Naive B cell (primary cell): ENCODE data around the gene OR8D2. TPM values are rescaled to one million over a fixed set of nuclear protein-coding genes. Genes with fewer than 3 reads are reported as not detected.

ENCODE experiments used
- ATAC-seq, 2 donors: fragments of 150-1000 bp; cut with Tn5 transposase; 2 replicates each; pipeline ENCODE4 v1.10.0; 2021; ENCODE audit warnings: low read depth in 2 of 2, mild to moderate bottlenecking in 2 of 2, moderate library complexity in 2 of 2
- DNase-seq: peaks from one replicate; pipeline ENCODE4 v3.0.0; 2022
- H3K27ac Mint-ChIP-seq, 6 donors: one replicate each; pipeline ENCODE4 v1.8.0; 2020 to 2022; ENCODE audit warnings: mild to moderate bottlenecking in 6 of 6, mixed read lengths in 6 of 6, moderate library complexity in 5 of 6, inconsistent platforms in 2 of 6
- H3K27me3 Mint-ChIP-seq, 3 donors: one replicate each; pipeline ENCODE4 v1.8.0; 2021 to 2022; ENCODE audit warnings: mixed read lengths in 3 of 3, mild to moderate bottlenecking in 1 of 3
- H3K36me3 Mint-ChIP-seq, 2 donors: one replicate each; pipeline ENCODE4 v1.8.0; 2020 to 2022; ENCODE audit warnings: mixed read lengths in 2 of 2, inconsistent platforms in 1 of 2, mild to moderate bottlenecking in 1 of 2
- H3K4me1 Mint-ChIP-seq, 3 donors: one replicate each; pipeline ENCODE4 v1.8.0; 2020 to 2022; ENCODE audit warnings: mixed read lengths in 3 of 3, inconsistent platforms in 1 of 3, mild to moderate bottlenecking in 1 of 3, moderate library complexity in 1 of 3
- H3K4me3 Mint-ChIP-seq, 8 donors: one replicate each; pipeline ENCODE4 v1.8.0; 2020 to 2022; ENCODE audit warnings: mild to moderate bottlenecking in 8 of 8, mixed read lengths in 8 of 8, moderate library complexity in 8 of 8, inconsistent platforms in 2 of 8
- H3K9me3 Mint-ChIP-seq, 7 donors: one replicate each; pipeline ENCODE4 v1.8.0; 2020 to 2022; ENCODE audit warnings: mixed read lengths in 7 of 7, mild to moderate bottlenecking in 5 of 7, inconsistent platforms in 2 of 7, moderate library complexity in 1 of 7
- polyA plus RNA-seq, 6 donors: library from polyadenylated mRNA; unstranded; fragments of 300-500 nt; fragmentation: Illumina TruSeq; gene quantifications; one replicate each; pipeline ENCODE4 v1.2.3, GENCODE V29; 2021; ENCODE audit warnings: low read depth in 6 of 6

Gene OR8D2
- polyA plus RNA-seq, result not detected

GRCh38 chr11:124320097-124320496 is at the start of gene OR8D2:
Gene OR8D2 (minus strand): TSS chr11:124320197. CDS start chr11:124320197, 0 bp downstream.
- ATAC-seq, result no peak
- Mint-ChIP-seq H3K36me3 (no peaks in the 10 kb centered on the region), H3K4me3 (no peak within 1 kb of the TSS), H3K27me3 (peaks cover 21 to 43% (median 39%) of the 10 kb centered on the region in 3 donors), H3K9me3 (peaks cover 0 to 7% (median 0%) of the 10 kb centered on the region in 7 donors), H3K27ac (peak within 1 kb of the TSS in 1 of 6 donors; percentile 15), H3K4me1 (peaks cover 6 to 9% (median 9%) of the 10 kb centered on the region in 3 donors)
- no peak for DNase-seq

- DNase-seq (no peak), ATAC-seq (no peak)
- Mint-ChIP-seq H3K9me3 (peaks cover 0 to 2% (median 0%) of the 10 kb centered on the region in 7 donors), H3K27me3 (peaks cover 0 to 18% (median 7%) of the 10 kb centered on the region in 3 donors), H3K4me3 (peak overlapping the region in 1 of 8 donors; percentile 7), H3K27ac (no peak overlapping the region), H3K4me1 (peaks cover 0 to 12% (median 4%) of the 10 kb centered on the region in 3 donors), H3K36me3 (no peaks in the 10 kb centered on the region)
Measured at GRCh38 chr11:124359566-124359965, 39.6 kb upstream of the OR8D2 start.

GRCh38 chr11:124346311-124346955 is 26.4 kb upstream of the OR8D2 start:
- no peak overlapping the region for H3K27ac Mint-ChIP-seq
- H3K9me3 Mint-ChIP-seq, result peaks cover 0 to 26% (median 6%) of the 10 kb centered on the region in 7 donors
- ATAC-seq, result no peak
- no peak overlapping the region for H3K4me3 Mint-ChIP-seq
- no peaks in the 10 kb centered on the region for H3K4me1 Mint-ChIP-seq
- no peak for DNase-seq
- no peaks in the 10 kb centered on the region for H3K36me3 Mint-ChIP-seq
- peaks cover 6 to 12% (median 9%) of the 10 kb centered on the region in 3 donors for H3K27me3 Mint-ChIP-seq

GRCh38 chr11:124344346-124344745 is 24.3 kb upstream of the OR8D2 start:
- Mint-ChIP-seq H3K4me3 (no peak overlapping the region), H3K27ac (no peak overlapping the region), H3K36me3 (no peaks in the 10 kb centered on the region), H3K27me3 (peaks cover 6 to 12% (median 9%) of the 10 kb centered on the region in 3 donors), H3K4me1 (peaks cover 3% of the 10 kb centered on the region in 3 donors), H3K9me3 (peaks cover 0 to 11% (median 2%) of the 10 kb centered on the region in 7 donors)
- no peak for DNase-seq
- no peak for ATAC-seq

- Mint-ChIP-seq H3K36me3 (no peaks in the 10 kb centered on the region), H3K4me1 (peaks cover 8 to 10% (median 8%) of the 10 kb centered on the region in 3 donors), H3K9me3 (peaks cover 0 to 4% (median 0%) of the 10 kb centered on the region in 7 donors)
Measured at GRCh38 chr11:124340142-124340447, 20.1 kb upstream of the OR8D2 start.

GRCh38 chr11:124339396-124340141 is 19.6 kb upstream of the OR8D2 start:
- H3K9me3 Mint-ChIP-seq, result peaks cover 0 to 4% (median 0%) of the 10 kb centered on the region in 7 donors
- no peak overlapping the region for H3K4me3 Mint-ChIP-seq

More at GRCh38 chr11:124340142-124340447, 20.1 kb upstream of the OR8D2 start:
- Mint-ChIP-seq H3K27me3 (peaks cover 0 to 3% (median 0%) of the 10 kb centered on the region in 3 donors), H3K4me3 (no peak overlapping the region), H3K27ac (no peak overlapping the region)
- ATAC-seq (no peak), DNase-seq (no peak)

GRCh38 chr11:124331873-124332272 is 11.9 kb upstream of the OR8D2 start:
- ATAC-seq (no peak), DNase-seq (no peak)
- Mint-ChIP-seq H3K9me3 (peaks cover 0 to 2% (median 0%) of the 10 kb centered on the region in 7 donors), H3K27ac (peak overlapping the region in 1 of 6 donors; percentile 49), H3K4me1 (peaks cover 20 to 34% (median 21%) of the 10 kb centered on the region in 3 donors), H3K36me3 (no peaks in the 10 kb centered on the region), H3K27me3 (no peaks in the 10 kb centered on the region), H3K4me3 (no peak overlapping the region)

More at GRCh38 chr11:124339396-124340141, 19.6 kb upstream of the OR8D2 start:
- no peaks in the 10 kb centered on the region for H3K27me3 Mint-ChIP-seq
- ATAC-seq (peak; percentile 46 to 64), DNase-seq (no peak)
- H3K27ac Mint-ChIP-seq, result peak overlapping the region in 1 of 6 donors; percentile 28
- H3K36me3 Mint-ChIP-seq, result no peaks in the 10 kb centered on the region
- peaks cover 8 to 10% (median 8%) of the 10 kb centered on the region in 3 donors for H3K4me1 Mint-ChIP-seq

- H3K4me3 Mint-ChIP-seq, result peak overlapping the region in 7 of 8 donors; percentile 2 to 78 (median 46)
- peaks cover 0 to 2% (median 0%) of the 10 kb centered on the region in 7 donors for H3K9me3 Mint-ChIP-seq
- H3K27me3 Mint-ChIP-seq, result no peaks in the 10 kb centered on the region
- no peaks in the 10 kb centered on the region for H3K36me3 Mint-ChIP-seq
- peak overlapping the region in 5 of 6 donors; percentile 2 to 88 (median 73) for H3K27ac Mint-ChIP-seq
- H3K4me1 Mint-ChIP-seq, result peaks cover 22 to 47% (median 30%) of the 10 kb centered on the region in 3 donors
- peak; percentile 93 to 94 for ATAC-seq
- DNase-seq, result peak; percentile 14
Measured at GRCh38 chr11:124329787-124330478, 9.9 kb upstream of the OR8D2 start.

- peak overlapping the region in 3 of 6 donors; percentile 8 to 78 (median 49) for H3K27ac Mint-ChIP-seq
- H3K27me3 Mint-ChIP-seq, result peaks cover 0 to 7% (median under 1%) of the 10 kb centered on the region in 3 donors
- DNase-seq (no peak), ATAC-seq (no peak)
- H3K4me3 Mint-ChIP-seq, result peak overlapping the region in 2 of 8 donors; percentile 16 to 73
- peaks cover 0 to 4% (median 1%) of the 10 kb centered on the region in 7 donors for H3K9me3 Mint-ChIP-seq
- H3K36me3 Mint-ChIP-seq, result no peaks in the 10 kb centered on the region
- peaks cover 26 to 55% (median 37%) of the 10 kb centered on the region in 3 donors for H3K4me1 Mint-ChIP-seq
Measured at GRCh38 chr11:124327775-124328174, 7.8 kb upstream of the OR8D2 start.

GRCh38 chr11:124322356-124322755 is 2.4 kb upstream of the OR8D2 start:
- peaks cover 8 to 24% (median 16%) of the 10 kb centered on the region in 3 donors for H3K4me1 Mint-ChIP-seq
- H3K27ac Mint-ChIP-seq, result peak overlapping the region in 1 of 6 donors; percentile 34
- H3K36me3 Mint-ChIP-seq, result no peaks in the 10 kb centered on the region
- DNase-seq (no peak), ATAC-seq (no peak)
- H3K27me3 Mint-ChIP-seq, result peaks cover 14 to 32% (median 31%) of the 10 kb centered on the region in 3 donors
- no peak overlapping the region for H3K4me3 Mint-ChIP-seq
- H3K9me3 Mint-ChIP-seq, result peaks cover 0 to 7% (median 0%) of the 10 kb centered on the region in 7 donors

GRCh38 chr11:124315052-124315451 is 4.9 kb downstream of the OR8D2 start:
- no peaks in the 10 kb centered on the region for H3K9me3 Mint-ChIP-seq
- no peak overlapping the region for H3K4me3 Mint-ChIP-seq
- H3K27me3 Mint-ChIP-seq, result peaks cover 21 to 43% (median 23%) of the 10 kb centered on the region in 3 donors
- no peaks in the 10 kb centered on the region for H3K36me3 Mint-ChIP-seq
- peak overlapping the region in 1 of 6 donors; percentile 10 for H3K27ac Mint-ChIP-seq
- ATAC-seq (no peak), DNase-seq (no peak)
- no peaks in the 10 kb centered on the region for H3K4me1 Mint-ChIP-seq

- Mint-ChIP-seq H3K9me3 (peaks cover 0 to 2% (median 0%) of the 10 kb centered on the region in 7 donors), H3K27ac (peak within 1 kb of the TSS in 3 of 6 donors; percentile 10 to 88 (median 74)), H3K4me1 (no peaks in the 10 kb centered on the region), H3K27me3 (peaks cover 13 to 36% (median 15%) of the 10 kb centered on the region in 3 donors), H3K4me3 (no peak within 1 kb of the TSS), H3K36me3 (no peaks in the 10 kb centered on the region)
- DNase-seq (no peak), ATAC-seq (no peak)
Measured at GRCh38 chr11:124313849-124314248, 6.1 kb downstream of the OR8D2 start, which contains the start of gene OR8D1. Gene OR8D1 (minus strand): TSS chr11:124313949. CDS start chr11:124310766, 3,183 bp downstream.

- Mint-ChIP-seq H3K4me1 (no peaks in the 10 kb centered on the region), H3K27me3 (peaks cover 12 to 35% (median 13%) of the 10 kb centered on the region in 3 donors), H3K36me3 (no peaks in the 10 kb centered on the region), H3K4me3 (no peak overlapping the region), H3K9me3 (peaks cover 0 to 2% (median 0%) of the 10 kb centered on the region in 7 donors), H3K27ac (peak overlapping the region in 2 of 6 donors; percentile 74 to 88)
- DNase-seq (no peak), ATAC-seq (no peak)
Measured at GRCh38 chr11:124313131-124313530, 6.9 kb downstream of the OR8D2 start.
